NCI-H2107 treated with DMSO at 0.1 percent for 48 hours (cell line): Measurements from ENCODE around the gene SELENOV.

Experiments
- DNase-seq: peaks from one replicate; lab custom pipeline; 2025; ENCODE audit not compliant: unreplicated experiment; lab: John Stamatoyannopoulos, UW

Gene SELENOV

GRCh38 chr19:39518458-39518857 lies 3.5 kb downstream of the SELENOV start:
- no peak for DNase-seq

DNA sequence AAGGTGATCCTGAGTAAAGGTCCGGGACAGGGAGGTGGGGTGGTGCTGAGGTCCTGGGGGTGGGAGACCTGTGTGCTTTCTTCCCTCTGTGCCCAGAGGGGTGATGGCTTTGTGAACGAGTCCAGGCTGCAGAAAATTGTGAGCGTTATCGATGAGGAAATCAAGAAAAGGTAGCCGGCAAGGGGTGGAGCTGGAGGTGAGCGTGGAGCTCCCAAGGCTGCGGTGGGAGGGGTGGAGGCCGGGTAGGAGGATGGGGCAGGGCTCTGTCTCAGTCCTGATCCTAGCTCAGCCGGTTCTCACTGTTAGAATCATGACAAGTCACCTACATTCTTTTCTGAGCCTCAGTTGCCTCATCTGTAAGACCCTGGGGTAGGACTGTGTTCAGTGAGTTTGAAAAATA lies 4.0 kb downstream of the SELENOV start:
- no peak for DNase-seq

DNA sequence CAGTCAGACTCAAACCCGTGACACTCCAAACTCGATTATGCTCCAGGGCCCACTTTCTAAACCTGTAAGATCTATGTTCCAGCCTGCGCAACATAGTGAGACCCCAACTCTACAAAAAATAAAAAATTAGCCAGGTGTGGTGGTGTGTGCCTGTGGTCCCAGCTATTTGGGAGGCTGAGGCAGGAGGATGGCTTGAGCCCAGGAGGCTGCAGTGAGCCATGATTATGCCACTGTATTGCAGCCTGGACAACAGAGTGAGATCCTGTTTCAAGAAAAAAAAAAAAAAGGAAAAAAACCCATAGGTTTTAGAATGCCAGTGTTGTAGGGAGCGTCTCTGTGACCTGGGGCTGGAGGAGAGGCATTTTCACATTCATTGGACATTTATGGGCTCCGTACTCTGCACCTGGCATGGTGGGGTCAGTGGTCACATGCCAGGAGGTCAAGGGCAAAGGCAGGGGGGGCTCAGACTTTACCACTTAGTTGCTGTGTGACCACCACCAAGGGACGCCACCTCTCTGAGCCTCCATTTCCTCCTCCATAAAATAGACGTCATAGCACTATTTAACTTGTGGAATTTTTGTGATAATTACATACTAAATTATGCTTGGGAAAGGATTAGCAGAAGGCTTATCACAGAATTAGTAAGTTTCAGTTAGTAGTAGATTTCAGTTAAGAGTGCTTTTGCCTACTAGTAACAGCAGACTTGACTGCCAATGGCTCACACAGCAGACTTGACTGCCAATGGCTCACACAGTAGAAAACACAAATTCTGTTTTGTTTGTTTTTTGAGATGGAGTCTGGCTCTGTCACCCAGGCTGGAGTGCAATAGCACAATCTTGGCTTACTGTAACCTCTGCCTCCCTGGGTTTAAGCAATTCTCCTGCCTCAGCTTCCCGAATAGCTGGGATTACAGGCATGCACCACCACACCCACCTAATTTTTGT lies 5.9 kb downstream of the SELENOV start:
- DNase-seq = no peak

DNA sequence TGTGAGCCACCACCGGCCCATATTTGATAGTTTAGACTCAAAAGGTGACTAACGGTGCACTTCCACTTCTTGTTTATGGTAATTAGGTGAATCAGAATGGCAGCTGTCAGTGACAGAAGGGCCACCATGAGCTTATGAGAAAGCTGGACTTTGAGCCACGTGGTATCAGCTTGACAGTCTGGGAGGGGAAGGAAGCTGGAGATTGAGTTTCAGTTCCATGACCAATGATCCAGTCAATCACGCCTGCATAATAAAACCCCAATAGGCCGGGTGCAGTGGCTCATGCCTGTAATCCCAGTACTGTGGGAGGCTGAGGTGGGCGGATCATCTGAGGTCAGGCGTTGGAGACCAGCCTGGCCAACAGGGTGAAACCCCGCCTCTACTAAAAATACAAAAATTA lies 9.6 kb downstream of the SELENOV start:
- DNase-seq = no peak

DNA sequence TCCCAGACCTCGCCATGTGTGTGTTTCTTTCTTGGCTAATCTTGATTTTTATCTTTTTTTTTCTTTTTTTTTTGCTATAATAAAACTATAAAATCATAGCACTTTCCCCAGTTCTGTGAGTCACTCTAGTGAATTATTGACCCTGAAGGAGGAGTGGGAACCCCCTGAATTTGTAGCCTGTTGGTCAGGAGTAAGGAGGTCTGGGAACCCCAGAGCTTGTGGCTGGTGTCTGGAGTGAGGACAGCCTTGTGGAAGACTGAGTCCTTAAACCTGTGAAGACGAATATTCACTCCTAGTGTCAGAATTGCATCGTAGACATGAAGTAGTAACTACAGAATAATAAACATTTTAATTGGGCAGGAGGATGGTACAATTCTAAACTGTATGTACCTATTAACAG lies 10.3 kb downstream of the SELENOV start:
- DNase-seq = no peak

DNA sequence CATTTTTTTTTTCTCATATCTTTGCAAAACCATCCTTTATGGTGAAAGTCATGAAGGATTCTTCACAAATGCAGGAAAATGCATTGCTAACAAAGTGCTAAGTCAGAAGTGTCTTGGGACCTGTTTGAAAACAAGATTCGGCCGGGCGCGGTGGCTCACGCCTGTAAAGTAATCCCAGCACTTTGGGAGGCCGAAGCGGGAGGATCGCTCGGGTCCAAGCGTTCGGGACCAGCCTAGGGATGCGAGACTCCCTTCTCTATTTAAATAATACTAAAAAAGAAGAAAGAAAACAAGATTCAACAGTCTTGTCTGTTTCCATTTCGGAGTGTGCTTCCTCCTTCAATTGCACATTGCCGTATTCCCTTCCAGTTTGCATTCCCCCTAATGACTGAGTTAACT lies 16.9 kb downstream of the SELENOV start:
- no peak for DNase-seq

DNA sequence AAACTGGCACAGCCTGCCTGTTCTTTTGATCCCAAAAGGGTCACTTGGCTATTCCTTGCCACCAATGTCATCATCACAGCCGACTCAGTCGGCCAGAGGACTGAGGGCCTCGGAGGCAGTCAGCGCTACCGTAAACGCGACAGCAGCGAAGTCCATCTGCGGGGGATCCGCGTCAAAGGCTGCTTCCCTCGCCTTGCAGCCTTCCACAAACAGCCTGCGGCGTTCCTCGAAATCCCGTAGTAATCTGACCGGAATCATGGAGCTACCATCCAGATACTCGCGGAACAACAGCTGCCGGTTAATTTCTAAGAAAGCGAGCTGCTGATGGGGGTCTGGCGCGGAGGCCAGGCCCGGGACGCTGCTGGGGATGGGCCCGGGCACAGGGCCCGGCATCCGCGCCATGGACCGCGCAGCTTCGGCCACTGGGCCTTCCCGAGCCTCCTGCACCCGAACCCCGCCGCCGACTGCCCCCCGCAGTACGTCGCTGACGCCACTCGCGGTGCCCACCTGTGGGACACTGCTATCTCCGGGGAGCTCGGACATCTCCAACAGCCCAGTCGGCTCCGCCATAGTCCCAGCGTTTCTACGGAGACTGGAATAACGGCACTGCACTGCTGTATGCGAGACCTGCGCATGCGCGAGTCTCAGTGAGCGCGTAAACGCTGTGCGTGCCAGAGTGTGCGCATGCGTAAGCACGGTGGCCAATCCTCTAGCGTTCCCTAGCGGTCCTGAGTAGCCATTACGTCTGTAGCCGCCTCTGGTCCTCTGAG lies 17.5 kb downstream of the SELENOV start, which contains the start of gene EID2B:
Gene EID2B, minus strand, starts transcription at position 620 of the 770 bp plus-strand sequence. Its CDS starts 50 bp downstream, at position 570.
- DNase-seq = peak; percentile 95

DNA sequence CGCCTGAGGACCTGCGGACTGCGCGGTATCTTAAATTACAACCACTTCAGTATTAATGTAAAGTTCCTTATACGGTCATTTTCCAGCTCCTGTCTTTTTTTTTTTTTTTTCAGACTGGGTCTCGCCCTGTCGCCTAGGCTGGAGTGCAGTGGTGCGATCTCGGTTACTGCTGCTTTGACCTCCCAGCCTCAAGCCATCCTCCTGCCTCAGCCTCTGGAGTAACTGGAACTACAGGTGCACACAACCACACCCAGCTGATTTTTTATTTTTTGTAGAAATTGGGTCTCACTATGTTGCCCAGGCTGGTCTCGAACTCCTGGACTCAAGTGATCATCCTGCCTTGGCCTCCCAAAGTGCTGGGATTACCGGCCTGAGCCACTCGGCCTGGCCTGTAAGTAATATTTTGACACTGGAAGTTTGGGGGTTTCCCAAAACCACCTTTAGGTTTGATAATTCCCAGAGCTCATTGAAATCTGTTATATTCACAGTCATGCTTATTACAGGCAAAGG lies 18.1 kb downstream of the SELENOV start:
- DNase-seq = no peak

- no peak for DNase-seq
These were observed 18.9 kb downstream of the SELENOV start for GRCh38 chr19:39533791-39534190.

DNA sequence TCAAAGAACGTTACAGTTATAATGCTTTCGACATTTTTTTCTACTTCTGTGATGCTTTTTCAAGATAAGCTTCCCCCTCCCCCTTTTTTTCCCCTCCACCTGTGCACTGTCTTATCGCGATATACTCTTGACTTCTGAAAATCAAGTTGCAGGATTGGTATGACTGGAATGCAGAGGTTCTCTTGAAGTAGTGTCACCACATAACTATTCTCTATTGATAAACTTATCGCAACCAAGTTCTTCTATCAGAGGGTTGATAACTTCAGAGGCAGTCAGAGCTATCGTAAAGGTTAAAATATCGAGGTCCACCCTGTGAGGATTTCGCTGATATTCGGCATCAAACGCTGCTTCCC lies 24.2 kb downstream of the SELENOV start:
- no peak for DNase-seq

DNA sequence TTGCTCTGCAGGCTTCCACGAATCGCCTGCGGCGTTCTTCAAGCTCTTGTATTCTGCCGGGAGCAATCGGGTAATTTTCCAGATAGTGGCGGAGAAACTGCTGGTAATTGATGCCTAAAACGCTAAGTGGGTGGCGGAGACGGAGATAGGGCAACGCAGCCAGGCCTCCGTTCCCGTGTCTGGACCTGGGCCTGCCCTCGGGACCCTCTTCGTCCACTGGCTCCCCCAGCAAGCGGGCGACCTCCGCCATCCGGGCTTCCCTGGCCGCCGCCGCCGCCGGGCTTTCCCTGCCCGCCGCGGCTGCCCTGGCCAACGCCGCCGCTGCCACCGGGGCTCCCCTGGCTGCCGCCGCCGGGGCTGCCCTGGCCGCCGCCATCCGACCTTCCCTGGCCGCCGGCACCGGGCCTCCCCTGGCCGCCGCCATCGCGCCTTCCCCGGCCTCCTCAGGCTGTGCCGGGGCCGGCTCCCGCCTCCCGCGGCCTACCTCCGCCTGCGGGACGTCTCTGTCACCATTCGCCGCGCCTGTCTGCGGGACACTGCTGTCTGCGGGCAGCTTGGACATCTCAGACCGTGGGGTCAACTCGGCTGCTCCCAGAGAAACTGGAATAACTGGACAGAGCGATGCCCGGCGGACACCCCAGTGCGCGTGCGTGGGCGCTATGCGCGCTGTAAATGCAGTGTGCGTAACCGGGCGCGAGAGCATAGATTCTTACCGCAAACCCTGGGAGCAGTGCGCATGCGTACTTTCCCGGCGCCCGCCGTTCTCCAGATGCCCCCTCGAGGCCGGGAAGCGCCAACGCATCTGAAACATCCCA lies 24.8 kb downstream of the SELENOV start, which contains the start of gene EID2:
Gene EID2, minus strand, starts transcription at position 644 of the 815 bp plus-strand sequence. Its CDS starts 82 bp downstream, at position 562.
- DNase-seq = peak; percentile 91

GRCh38 chr19:39540333-39540673 lies 25.4 kb downstream of the SELENOV start:
- no peak for DNase-seq

DNA sequence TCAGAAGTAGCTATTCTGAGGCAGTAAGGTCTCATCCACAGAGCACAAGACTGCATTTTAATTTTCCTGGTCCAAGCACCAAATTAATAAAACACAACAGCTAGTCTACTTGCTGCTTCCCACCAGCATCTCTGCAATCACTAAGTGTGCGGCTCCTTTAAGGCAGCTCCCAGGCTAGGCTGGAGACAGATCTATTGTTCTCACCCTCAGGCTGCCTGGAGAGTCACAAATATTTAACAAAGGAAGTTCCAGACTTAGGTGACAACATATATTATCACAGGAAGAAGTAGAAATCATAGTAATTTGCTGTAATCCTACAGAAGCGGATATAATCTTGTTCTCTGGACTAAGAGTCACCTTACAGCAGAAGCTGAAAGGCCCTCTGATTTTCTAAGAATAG lies 27.3 kb downstream of the SELENOV start:
- DNase-seq = no peak

GRCh38 chr19:39543477-39543857 lies 28.5 kb downstream of the SELENOV start:
- no peak for DNase-seq

DNA sequence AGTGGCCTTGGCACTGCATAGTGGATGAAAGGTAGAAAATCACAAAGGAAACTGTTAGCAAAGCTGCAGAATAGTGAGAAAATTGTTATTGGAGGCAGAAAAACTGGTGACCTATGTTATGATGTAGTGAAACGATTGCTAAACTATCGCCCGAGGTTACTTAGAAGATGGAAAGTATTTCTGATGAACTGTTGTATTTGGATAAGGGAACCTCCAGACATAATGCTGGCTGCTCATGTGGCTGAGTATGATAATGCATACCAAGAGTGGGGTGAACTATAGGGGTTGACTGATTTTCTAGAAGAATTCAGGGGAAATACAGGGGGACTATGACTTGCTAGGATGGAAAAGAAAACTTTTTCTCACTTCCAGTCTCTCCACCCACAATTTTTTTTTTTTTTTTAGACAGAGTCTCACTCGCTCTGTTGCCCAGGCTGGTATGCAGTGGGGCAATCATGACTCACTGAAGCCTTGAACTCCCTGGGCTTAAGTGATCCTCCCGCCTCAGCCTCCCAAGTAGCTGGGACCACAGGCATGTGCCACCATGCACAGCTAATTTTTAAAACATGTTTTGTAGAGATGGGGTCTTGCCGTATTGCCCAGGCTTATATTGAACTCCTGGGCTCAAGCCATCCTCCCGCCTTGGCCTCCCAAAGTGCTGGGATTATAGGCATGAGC lies 29.4 kb downstream of the SELENOV start:
- DNase-seq = no peak

- DNase-seq = no peak
These were observed 30.0 kb downstream of the SELENOV start for GRCh38 chr19:39544911-39545310.

DNA sequence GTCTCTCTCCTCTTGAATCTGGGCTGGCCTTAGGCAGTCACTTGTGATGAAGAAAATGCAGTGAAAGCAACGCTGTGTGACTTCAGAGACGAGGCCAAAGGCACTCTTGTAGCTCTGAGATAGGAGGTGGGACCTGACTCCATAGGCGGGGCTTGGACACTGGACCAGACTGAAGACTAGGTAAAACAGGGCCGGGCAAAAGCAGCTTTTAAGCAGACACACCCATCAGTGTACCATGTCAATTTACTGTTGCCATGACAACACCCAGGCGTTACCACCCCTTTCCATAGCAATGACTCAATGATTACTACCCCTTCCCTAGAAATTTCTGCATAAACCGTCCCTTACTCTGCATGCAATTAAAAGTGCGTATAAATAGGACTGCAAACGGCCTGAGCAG lies 31.7 kb downstream of the SELENOV start:
- DNase-seq = no peak

- no peak for DNase-seq
These were observed 35.3 kb downstream of the SELENOV start for GRCh38 chr19:39550197-39550596.

DNA sequence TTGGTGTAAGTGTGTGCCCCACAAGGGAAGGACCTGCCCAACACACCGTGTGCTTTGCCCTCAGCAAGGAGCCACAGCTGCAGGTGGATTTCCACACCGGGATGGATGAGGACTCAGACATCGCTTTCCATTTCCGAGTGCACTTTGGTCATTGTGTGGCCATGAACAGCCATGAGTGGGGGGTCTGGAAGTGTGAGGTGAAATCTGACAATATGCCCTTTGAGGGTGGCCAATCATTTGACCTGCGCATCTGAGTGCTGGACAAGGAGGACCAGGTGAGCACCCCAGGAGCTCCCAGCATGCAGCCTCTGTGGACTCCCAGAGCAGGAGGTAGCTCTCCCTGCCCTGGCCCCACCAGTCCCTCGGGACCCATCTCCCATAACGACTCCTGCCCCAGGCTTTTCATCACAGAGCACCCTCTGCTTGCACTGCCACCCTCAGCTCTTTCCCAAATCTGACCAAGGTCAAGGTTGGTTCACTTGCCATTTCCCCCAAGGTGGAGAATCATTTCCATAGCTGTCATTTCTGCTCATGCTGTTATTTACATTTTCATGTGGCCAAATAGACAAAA lies 38.2 kb downstream of the SELENOV start:
- no peak for DNase-seq

GRCh38 chr19:39554701-39555311 lies 39.9 kb downstream of the SELENOV start:
- DNase-seq = no peak
